ENCODE results near the gene VDAC1. TPM values are rescaled to one million over a fixed set of nuclear protein-coding genes. Genes with fewer than 3 reads are reported as not detected.
A peak's percentile ranks its signal among the peaks of the same experiment; 100 is the strongest.

The VDAC1 gene
- total and polyA plus RNA-seq, 2 donors (not counting 3 experiments of a cell fraction or from before 2014, with no cell fraction given): 116 to 247 TPM

DNA sequence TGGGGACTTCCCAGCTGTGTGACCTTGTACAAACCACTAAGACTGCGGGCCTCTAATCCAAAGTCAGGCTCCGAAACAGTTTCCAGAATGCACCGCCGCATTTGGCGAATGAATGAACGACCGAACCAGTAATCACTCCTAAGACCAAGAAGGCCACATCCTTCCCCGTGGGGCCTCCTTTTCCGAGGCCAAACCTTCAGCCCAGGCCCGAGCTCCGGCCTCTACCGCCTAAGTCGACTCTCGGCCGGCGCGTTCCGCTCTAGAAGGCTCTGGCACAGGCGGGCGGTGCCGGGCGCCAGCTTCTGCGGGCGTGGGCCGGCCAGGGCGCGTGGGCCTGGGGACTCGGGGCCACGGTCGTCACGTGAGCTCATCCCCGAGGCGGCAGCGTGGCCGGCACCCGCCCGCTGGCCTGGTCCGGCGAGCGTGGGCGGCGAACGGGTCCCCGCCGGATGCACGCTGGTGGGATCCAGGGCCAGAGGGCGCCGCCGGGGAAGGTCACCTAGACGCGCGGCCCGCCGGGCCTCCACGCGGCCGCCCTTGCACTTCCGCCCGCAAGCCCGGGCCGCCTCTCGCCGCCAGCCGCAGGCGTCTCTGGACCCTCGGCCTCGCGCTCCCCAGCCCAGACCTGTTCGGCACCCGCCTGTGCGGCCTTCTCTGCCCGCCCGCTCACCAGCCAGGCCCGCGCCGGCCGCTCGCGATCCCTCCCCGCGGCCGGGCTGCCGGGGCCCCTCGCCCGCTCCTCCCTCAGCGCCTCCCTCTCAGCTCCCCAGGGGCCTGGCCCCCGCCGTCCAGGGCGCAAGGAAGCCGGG, 754 bp downstream of the VDAC1 start:
- Histone ChIP-seq H3K9ac (replicated peaks; ENCODE audit: extremely low read depth, insufficient read depth, low read length) (peak overlapping the region; percentile 95), H3K4me1 (ENCODE audit: control insufficient read depth, extremely low read depth, insufficient read depth, low read length) (peaks cover 21% of the 10 kb centered on the region), H3K27ac (ENCODE audit: insufficient read depth, low read depth, low read length) (peak overlapping the region; percentile 93), H2AFZ (ENCODE audit: low read depth, low read length) (peak overlapping the region; percentile 11), H3K9me3 (replicated peaks; ENCODE audit: control insufficient read depth, insufficient read depth, low read length) (no peaks in the 10 kb centered on the region), H3K4me2 (ENCODE audit: insufficient read depth, low read length) (peak overlapping the region; percentile 92), H3K36me3 (ENCODE audit: control insufficient read depth in 2 of 2, extremely low read depth in 1 of 2, insufficient read depth in 2 of 2, low read length in 2 of 2) (peaks cover 0 to 7% of the 10 kb centered on the region in 2 experiments), H3K79me2 (ENCODE audit: control insufficient read depth, insufficient read depth, low read length) (peaks cover 62% of the 10 kb centered on the region), H3K9me1 (replicated peaks; ENCODE audit: control insufficient read depth, extremely low read depth, insufficient read depth, low read length) (no peaks in the 10 kb centered on the region), H3K4me3 (replicated peaks in 1 of 3; ENCODE audit: insufficient read depth in 1 of 3, low read depth in 1 of 3, low read length in 3 of 3) (peak overlapping the region; percentile 48 to 95 (median 95)), H4K20me1 (replicated peaks; ENCODE audit: control insufficient read depth, extremely low read depth, insufficient read depth, low read length) (no peaks in the 10 kb centered on the region), H3K27me3 (ENCODE audit: control insufficient read depth in 2 of 2, insufficient read depth in 2 of 2, low read length in 2 of 2) (no peaks in the 10 kb centered on the region)
- DNase-seq (ENCODE audit: low read depth, low spot score) (peak; percentile 55), FAIRE-seq (peak; percentile 54)
- CTCF ChIA-PET: interaction anchor here (1.0 to 3.0 kb wide), 5 partner anchors 11 to 41 kb away, joined by 3 to 43 read pairs (median 5); no protein-coding TSS in a partner anchor
- BruUV-seq (replicated peaks): no TSS peak
- POLR2A ChIA-PET: interaction anchor here (1.1 to 1.3 kb wide), 2 partner anchors 13 to 952 kb away, joined by 3 read pairs; partner anchors contain the start of gene HSPA4
- no peak for TF ChIP-seq EZH2 (IDR thresholded peaks at IDR 0.05; ENCODE audit: borderline replicate concordance, low read depth, low read length, severe bottlenecking)
- no peak for TF ChIP-seq JUN (IDR thresholded peaks at IDR 0.05; ENCODE audit: borderline replicate concordance, insufficient read depth, insufficient read length, low read depth)
- TF ChIP-seq POLR2AphosphoS5 (IDR thresholded peaks at IDR 0.05; ENCODE audit: insufficient read depth, low read depth, low read length): no peak
- TF ChIP-seq FOS (IDR thresholded peaks at IDR 0.05; ENCODE audit: borderline replicate concordance, insufficient read depth, low read length): no peak
- TF ChIP-seq, protein P1, sequence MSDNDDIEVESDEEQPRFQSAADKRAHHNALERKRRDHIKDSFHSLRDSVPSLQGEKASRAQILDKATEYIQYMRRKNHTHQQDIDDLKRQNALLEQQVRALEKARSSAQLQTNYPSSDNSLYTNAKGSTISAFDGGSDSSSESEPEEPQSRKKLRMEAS (IDR thresholded peaks at IDR 0.05; ENCODE audit: insufficient read depth, insufficient read length): peak; percentile 54
- TF ChIP-seq GATA2 (IDR thresholded peaks at IDR 0.05; ENCODE audit: insufficient read depth, insufficient read length, low read depth, low read length): no peak
- TF ChIP-seq MYC (IDR thresholded peaks at IDR 0.05; ENCODE audit: low read depth, low read length): peak; percentile 33
- TF ChIP-seq, protein P2, sequence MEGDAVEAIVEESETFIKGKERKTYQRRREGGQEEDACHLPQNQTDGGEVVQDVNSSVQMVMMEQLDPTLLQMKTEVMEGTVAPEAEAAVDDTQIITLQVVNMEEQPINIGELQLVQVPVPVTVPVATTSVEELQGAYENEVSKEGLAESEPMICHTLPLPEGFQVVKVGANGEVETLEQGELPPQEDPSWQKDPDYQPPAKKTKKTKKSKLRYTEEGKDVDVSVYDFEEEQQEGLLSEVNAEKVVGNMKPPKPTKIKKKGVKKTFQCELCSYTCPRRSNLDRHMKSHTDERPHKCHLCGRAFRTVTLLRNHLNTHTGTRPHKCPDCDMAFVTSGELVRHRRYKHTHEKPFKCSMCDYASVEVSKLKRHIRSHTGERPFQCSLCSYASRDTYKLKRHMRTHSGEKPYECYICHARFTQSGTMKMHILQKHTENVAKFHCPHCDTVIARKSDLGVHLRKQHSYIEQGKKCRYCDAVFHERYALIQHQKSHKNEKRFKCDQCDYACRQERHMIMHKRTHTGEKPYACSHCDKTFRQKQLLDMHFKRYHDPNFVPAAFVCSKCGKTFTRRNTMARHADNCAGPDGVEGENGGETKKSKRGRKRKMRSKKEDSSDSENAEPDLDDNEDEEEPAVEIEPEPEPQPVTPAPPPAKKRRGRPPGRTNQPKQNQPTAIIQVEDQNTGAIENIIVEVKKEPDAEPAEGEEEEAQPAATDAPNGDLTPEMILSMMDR (IDR thresholded peaks at IDR 0.05; ENCODE audit: extremely low read depth in 1 of 2, insufficient read depth in 1 of 2, low read depth in 1 of 2, low read length in 2 of 2): no peak
- TF ChIP-seq POLR2A (IDR thresholded peaks at IDR 0.05; ENCODE audit: low read depth, low read length): no peak
- dilution Hi-C loops (cut with MboI; ENCODE audit: extremely low pct_ligation_motif_present, low sequenced_read_pairs) (no loop called here), intact Hi-C loops (cut with micrococcal nuclease) (loop anchor here (2.0 kb wide), 2 partner anchors 35 kb away; partner anchors contain the start of gene C5orf15)

All from endothelial cell of umbilical vein (primary cell).